Measurements from ENCODE around the gene DYNC1LI2. TPM values are rescaled to one million over a fixed set of nuclear protein-coding genes. Genes with fewer than 3 reads are reported as not detected.

Gene DYNC1LI2
- total and polyA plus RNA-seq, 10 of the 15 experiments (the other 5 are each of a cell fraction or from before 2014, with no cell fraction given), result 6.0 to 46.5 (median 33.7) TPM

GRCh38 chr16:66776457-66776856 is 25.0 kb upstream of the DYNC1LI2 start (continued):
- TF ChIP-seq SUZ12 (IDR thresholded peaks at IDR 0.05; ENCODE audit: unreplicated experiment) (no peak), TARDBP (IDR thresholded peaks at IDR 0.05; ENCODE audit: borderline replicate concordance) (no peak), E4F1 (IDR thresholded peaks at IDR 0.05; ENCODE audit: borderline replicate concordance, partially characterized antibody) (no peak), CHD1 (IDR thresholded peaks at IDR 0.05; ENCODE audit: low read depth, low read length) (no peak), CUX1 (IDR thresholded peaks at IDR 0.05; ENCODE audit: insufficient replicate concordance, low read depth, low read length) (no peak)
